ENCODE measurements around the gene UTS2R.

The UTS2R gene

GRCh38 chr17:82328994-82329507 lies 42.5 kb upstream of the UTS2R start:
- Histone ChIP-seq H3K4me3 (ENCODE audit: low read length, poor library complexity, severe bottlenecking) (no peak overlapping the region), H3K9ac (ENCODE audit: low read depth, low read length, poor library complexity, severe bottlenecking) (no peak overlapping the region), H3K4me2 (ENCODE audit: low read depth, low read length, poor library complexity, severe bottlenecking) (no peak overlapping the region), H3K79me2 (ENCODE audit: insufficient read depth, low read length) (no peaks in the 10 kb centered on the region), H3F3A (ENCODE audit: low read depth) (no peaks in the 10 kb centered on the region), H3K9me2 (replicated peaks; ENCODE audit: low read depth, low read length) (no peaks in the 10 kb centered on the region), H3K4me1 (ENCODE audit: insufficient read depth, low read length, poor library complexity, severe bottlenecking) (peaks cover 14% of the 10 kb centered on the region), H3K27me3 (ENCODE audit: insufficient read depth, low read length, poor library complexity, severe bottlenecking) (no peaks in the 10 kb centered on the region), H3K36me3 (ENCODE audit: insufficient read depth, low read length) (no peaks in the 10 kb centered on the region), H4K20me1 (ENCODE audit: insufficient read depth, low read length, poor library complexity, severe bottlenecking) (no peaks in the 10 kb centered on the region), H2AFZ (ENCODE audit: low read length) (no peak overlapping the region), H3K9me3 (ENCODE audit: insufficient read depth, low read depth, low read length) (no peaks in the 10 kb centered on the region)
- TF ChIP-seq EZH2phosphoT487 (IDR thresholded peaks at IDR 0.05; ENCODE audit: borderline replicate concordance) (no peak), CTCF (conservative IDR thresholded peaks at IDR 0.05; ENCODE audit: low read length) (no peak)

GRCh38 chr17:82329683-82330321 lies 41.8 kb upstream of the UTS2R start:
- TF ChIP-seq EZH2phosphoT487 (IDR thresholded peaks at IDR 0.05; ENCODE audit: borderline replicate concordance) (no peak), CTCF (conservative IDR thresholded peaks at IDR 0.05; ENCODE audit: low read length) (no peak)
- Histone ChIP-seq H2AFZ (ENCODE audit: low read length) (no peak overlapping the region), H3K9me2 (replicated peaks; ENCODE audit: low read depth, low read length) (no peaks in the 10 kb centered on the region), H3K9me3 (ENCODE audit: insufficient read depth, low read depth, low read length) (no peaks in the 10 kb centered on the region), H3K27me3 (ENCODE audit: insufficient read depth, low read length, poor library complexity, severe bottlenecking) (no peaks in the 10 kb centered on the region), H3K9ac (ENCODE audit: low read depth, low read length, poor library complexity, severe bottlenecking) (no peak overlapping the region), H4K20me1 (ENCODE audit: insufficient read depth, low read length, poor library complexity, severe bottlenecking) (no peaks in the 10 kb centered on the region), H3K4me1 (ENCODE audit: insufficient read depth, low read length, poor library complexity, severe bottlenecking) (peaks cover 21% of the 10 kb centered on the region), H3K4me3 (ENCODE audit: low read length, poor library complexity, severe bottlenecking) (no peak overlapping the region), H3F3A (ENCODE audit: low read depth) (no peaks in the 10 kb centered on the region), H3K79me2 (ENCODE audit: insufficient read depth, low read length) (no peaks in the 10 kb centered on the region), H3K4me2 (ENCODE audit: low read depth, low read length, poor library complexity, severe bottlenecking) (no peak overlapping the region), H3K36me3 (ENCODE audit: insufficient read depth, low read length) (no peaks in the 10 kb centered on the region)

GRCh38 chr17:82330322-82331239 lies 41.0 kb upstream of the UTS2R start:
- H3K27me3 ChIP-seq (ENCODE audit: insufficient read depth, low read length, poor library complexity, severe bottlenecking) = no peaks in the 10 kb centered on the region
- H3F3A ChIP-seq (ENCODE audit: low read depth) = no peaks in the 10 kb centered on the region
- no peaks in the 10 kb centered on the region for H3K9me3 ChIP-seq (ENCODE audit: insufficient read depth, low read depth, low read length)
- no peaks in the 10 kb centered on the region for H4K20me1 ChIP-seq (ENCODE audit: insufficient read depth, low read length, poor library complexity, severe bottlenecking)
- no peaks in the 10 kb centered on the region for H3K36me3 ChIP-seq (ENCODE audit: insufficient read depth, low read length)
- H3K4me2 ChIP-seq (ENCODE audit: low read depth, low read length, poor library complexity, severe bottlenecking) = no peak overlapping the region
- no peak overlapping the region for H3K9ac ChIP-seq (ENCODE audit: low read depth, low read length, poor library complexity, severe bottlenecking)
- no peak overlapping the region for H3K4me3 ChIP-seq (ENCODE audit: low read length, poor library complexity, severe bottlenecking)
- H3K9me2 ChIP-seq (replicated peaks; ENCODE audit: low read depth, low read length) = no peaks in the 10 kb centered on the region
- TF ChIP-seq CTCF (conservative IDR thresholded peaks at IDR 0.05; ENCODE audit: low read length) = no peak
- TF ChIP-seq EZH2phosphoT487 (IDR thresholded peaks at IDR 0.05; ENCODE audit: borderline replicate concordance) = no peak
- peaks cover 28% of the 10 kb centered on the region for H3K4me1 ChIP-seq (ENCODE audit: insufficient read depth, low read length, poor library complexity, severe bottlenecking)
- no peaks in the 10 kb centered on the region for H3K79me2 ChIP-seq (ENCODE audit: insufficient read depth, low read length)
- H2AFZ ChIP-seq (ENCODE audit: low read length) = no peak overlapping the region

Measured in Loucy (cell line).